ENCODE results near the gene CD1C. TPM values are rescaled to one million over a fixed set of nuclear protein-coding genes. Genes with fewer than 3 reads are reported as not detected.

The CD1C gene
- total RNA-seq (2022; extraction: Qiagen RNA extraction), result not detected in 5 replicates

GRCh38 chr1:158289811-158290210, at the start of gene CD1C:
Gene CD1C, plus strand, starts transcription at chr1:158289923. Its CDS starts 142 bp downstream, at chr1:158290065.

GRCh38 chr1:158331481-158332150, 41.9 kb downstream of the CD1C start, which contains the start of gene CD1B:
Gene CD1B, minus strand, starts transcription at chr1:158331531. Its CDS starts 108 bp downstream, at chr1:158331423.

Other genes with a start within 250 kb of the CD1C start
- gene CD1D, start 109.0 kb upstream of the CD1C start, total RNA-seq (2022; extraction: Qiagen RNA extraction), result 0.03 to 0.06 TPM (median 0.05 TPM) in 4 of 5 replicates, not detected in the other
- gene CD1A, start 35.5 kb upstream of the CD1C start, total RNA-seq (2022; extraction: Qiagen RNA extraction), result not detected in 5 replicates
- gene CD1B, start 41.6 kb downstream of the CD1C start, total RNA-seq (2022; extraction: Qiagen RNA extraction), result not detected in 5 replicates
- gene CD1E, start 64.0 kb downstream of the CD1C start, total RNA-seq (2022; extraction: Qiagen RNA extraction), result not detected in 5 replicates
- gene OR10T2, start 109.5 kb downstream of the CD1C start, total RNA-seq (2022; extraction: Qiagen RNA extraction), result not detected in 5 replicates
- not detected in 5 replicates for gene OR10K2, start 136.3 kb downstream of the CD1C start, total RNA-seq (2022; extraction: Qiagen RNA extraction)
- not detected in 5 replicates for gene OR10K1, start 171.9 kb downstream of the CD1C start, total RNA-seq (2022; extraction: Qiagen RNA extraction)
- not detected in 5 replicates for gene OR10R2, start 182.3 kb downstream of the CD1C start, total RNA-seq (2022; extraction: Qiagen RNA extraction)